ENCODE measurements around the gene CHRDL1. TPM values are rescaled to one million over a fixed set of nuclear protein-coding genes. Genes with fewer than 3 reads are reported as not detected.
"Not testable (repeated sequence)": the region's sequence is repeated elsewhere in the genome, so short reads cannot be mapped to it uniquely, and the experiment has no call there.

The CHRDL1 gene
- total RNA-seq, 1 donor from 2014 or later, result 34.7 TPM

- DNase-seq (ENCODE audit: low spot score), result no peak
Measured at GRCh38 chrX:110665223-110666002, 130.2 kb downstream of the CHRDL1 start.

- no peak for DNase-seq (ENCODE audit: low spot score)
Measured at GRCh38 chrX:110657073-110657472, 138.5 kb downstream of the CHRDL1 start.

DNA sequence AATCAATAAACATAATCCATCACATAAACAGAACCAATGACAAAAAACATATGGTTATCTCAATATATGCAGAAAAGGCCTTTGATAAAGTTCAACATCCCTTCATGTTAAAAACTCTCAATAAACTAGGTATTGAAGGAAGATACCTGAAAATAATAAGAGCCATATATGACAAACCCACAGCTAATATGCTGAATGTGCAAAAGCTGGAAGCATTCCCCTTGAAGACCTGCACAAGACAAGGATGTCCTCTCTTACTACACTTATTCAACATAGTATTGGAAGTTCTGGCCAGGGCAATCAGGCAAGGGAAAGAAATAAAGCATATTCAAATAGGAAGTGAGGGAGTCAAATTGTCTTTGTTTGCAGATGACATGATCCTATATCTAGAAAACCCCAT, 141.3 kb downstream of the CHRDL1 start:
- not testable (repeated sequence) for DNase-seq (ENCODE audit: low spot score)

- DNase-seq (ENCODE audit: low spot score), result no peak
Measured at GRCh38 chrX:110646386-110646785, 149.2 kb downstream of the CHRDL1 start.

All from ureter (tissue), 1 donor.